RPMI7951 (cell line): Measurements from ENCODE around the gene MLLT1. TPM values are rescaled to one million over a fixed set of nuclear protein-coding genes. Genes with fewer than 3 reads are reported as not detected.
A peak's percentile ranks its signal among the peaks of the same experiment; 100 is the strongest.
"Not testable (repeated sequence)": the region's sequence is repeated elsewhere in the genome, so short reads cannot be mapped to it uniquely, and the experiment has no call there.

ENCODE experiments used
- DNase-seq: peaks from one replicate; pipeline ENCODE4 v3.0.0-alpha.2; 2012; ENCODE audit warnings: low read depth
- total RNA-seq: library from RNA; depleted of rRNA; stranded (reverse); fragments of >200 nt; shearing (Covaris generic); gene quantifications from 2 replicates; pipeline ENCODE4 v1.2.3, GENCODE V29; 2014; rRNA removed

MLLT1 gene
- 7.8 and 8.8 TPM in 2 replicates for total RNA-seq

GRCh38 chr19:6279931-6280591, at the start of gene MLLT1:
Gene MLLT1, minus strand, starts transcription at chr19:6279975. Its CDS starts 191 bp downstream, at chr19:6279784.
- peak; percentile 96 for DNase-seq

GRCh38 chr19:6326815-6327214, 47.0 kb upstream of the MLLT1 start:
- DNase-seq, result no peak

- DNase-seq, result no peak
Observed at GRCh38 chr19:6325614-6326013, 45.8 kb upstream of the MLLT1 start.

GRCh38 chr19:6324757-6325156, 45.0 kb upstream of the MLLT1 start:
- DNase-seq, result no peak

GRCh38 chr19:6322284-6322683, 42.5 kb upstream of the MLLT1 start:
- no peak for DNase-seq

GRCh38 chr19:6319376-6319775, 39.6 kb upstream of the MLLT1 start:
- no peak for DNase-seq

GRCh38 chr19:6318772-6319171, 39.0 kb upstream of the MLLT1 start:
- peak; percentile 32 for DNase-seq

GRCh38 chr19:6315646-6316045, 35.9 kb upstream of the MLLT1 start:
- DNase-seq, result not testable (repeated sequence)

- no peak for DNase-seq
Observed at GRCh38 chr19:6313398-6313969, 33.7 kb upstream of the MLLT1 start.

GRCh38 chr19:6312018-6312417, 32.2 kb upstream of the MLLT1 start:
- DNase-seq, result peak; percentile 7

- no peak for DNase-seq
Observed at GRCh38 chr19:6298413-6298812, 18.6 kb upstream of the MLLT1 start.

- no peak for DNase-seq
Observed at GRCh38 chr19:6297202-6297601, 17.4 kb upstream of the MLLT1 start.

GRCh38 chr19:6292006-6292405, 12.2 kb upstream of the MLLT1 start:
- DNase-seq, result no peak

GRCh38 chr19:6288737-6289136, 9.0 kb upstream of the MLLT1 start:
- DNase-seq, result no peak

GRCh38 chr19:6287269-6287885, 7.6 kb upstream of the MLLT1 start:
- DNase-seq, result no peak

GRCh38 chr19:6286676-6287075, 6.9 kb upstream of the MLLT1 start:
- DNase-seq, result no peak

- not testable (repeated sequence) for DNase-seq
Observed at GRCh38 chr19:6282393-6282792, 2.6 kb upstream of the MLLT1 start.

GRCh38 chr19:6279620-6279930, 200 bp downstream of the MLLT1 start:
- no peak for DNase-seq

- DNase-seq, result no peak
Observed at GRCh38 chr19:6278740-6279619, 795 bp downstream of the MLLT1 start.

GRCh38 chr19:6278051-6278450, 1.7 kb downstream of the MLLT1 start:
- no peak for DNase-seq

GRCh38 chr19:6276447-6276846, 3.3 kb downstream of the MLLT1 start:
- no peak for DNase-seq

- no peak for DNase-seq
Observed at GRCh38 chr19:6275170-6275744, 4.5 kb downstream of the MLLT1 start.
